AG09319 (cell line): ENCODE data around the gene THEMIS.

Experiments used
- DNase-seq: peaks from one replicate; pipeline ENCODE4 v3.0.0-alpha.2; 2010; ENCODE audit warnings: low read depth; ENCODE audit errors: extremely low read depth
- TF ChIP-seq, protein P1 (sequence below): IDR thresholded peaks from 2 replicates; pipeline ENCODE4 v1.5.1; 2011; ENCODE audit warnings: low read depth, mild to moderate bottlenecking, inconsistent platforms, low read length, moderate library complexity

The THEMIS gene

DNA sequence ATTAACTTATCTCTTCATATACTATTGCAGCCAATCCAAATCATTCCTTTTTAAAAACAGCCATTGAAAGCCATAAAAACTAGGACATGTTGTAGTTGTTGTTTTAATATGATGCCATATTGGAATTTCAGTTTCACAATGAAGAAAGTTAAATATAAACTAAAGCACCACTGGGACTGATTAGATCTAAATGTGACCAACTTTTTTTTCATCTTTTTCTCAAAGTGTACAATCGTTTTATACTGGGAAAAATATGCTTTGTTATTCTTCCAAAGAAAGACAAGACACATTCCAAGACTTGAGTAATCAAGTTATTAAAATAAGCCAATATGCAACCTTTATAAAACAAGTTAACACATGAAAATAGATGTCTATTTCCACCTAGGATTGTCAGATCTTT is 68.5 kb downstream of the THEMIS start:
- no peak for DNase-seq

DNA sequence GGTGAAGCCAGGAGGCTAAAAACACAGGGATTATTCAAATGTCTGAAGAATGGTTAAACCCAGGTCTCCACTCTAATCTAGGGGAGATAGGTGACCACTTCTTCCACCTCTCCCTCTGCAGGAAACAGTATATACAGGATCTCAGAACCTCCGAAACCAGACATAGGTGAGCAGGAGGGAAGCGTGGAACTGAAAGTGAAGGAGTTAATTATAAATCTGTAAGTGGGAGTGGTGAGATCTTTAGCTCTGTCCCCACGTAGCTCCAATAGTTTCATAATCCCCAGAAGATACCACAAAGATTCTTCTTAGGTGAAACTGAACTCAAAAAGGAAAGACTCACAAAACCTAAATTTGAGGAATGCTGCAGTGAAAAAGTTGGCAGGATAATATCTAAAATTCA is 76.8 kb downstream of the THEMIS start:
- DNase-seq = no peak
- TF ChIP-seq, protein P1, sequence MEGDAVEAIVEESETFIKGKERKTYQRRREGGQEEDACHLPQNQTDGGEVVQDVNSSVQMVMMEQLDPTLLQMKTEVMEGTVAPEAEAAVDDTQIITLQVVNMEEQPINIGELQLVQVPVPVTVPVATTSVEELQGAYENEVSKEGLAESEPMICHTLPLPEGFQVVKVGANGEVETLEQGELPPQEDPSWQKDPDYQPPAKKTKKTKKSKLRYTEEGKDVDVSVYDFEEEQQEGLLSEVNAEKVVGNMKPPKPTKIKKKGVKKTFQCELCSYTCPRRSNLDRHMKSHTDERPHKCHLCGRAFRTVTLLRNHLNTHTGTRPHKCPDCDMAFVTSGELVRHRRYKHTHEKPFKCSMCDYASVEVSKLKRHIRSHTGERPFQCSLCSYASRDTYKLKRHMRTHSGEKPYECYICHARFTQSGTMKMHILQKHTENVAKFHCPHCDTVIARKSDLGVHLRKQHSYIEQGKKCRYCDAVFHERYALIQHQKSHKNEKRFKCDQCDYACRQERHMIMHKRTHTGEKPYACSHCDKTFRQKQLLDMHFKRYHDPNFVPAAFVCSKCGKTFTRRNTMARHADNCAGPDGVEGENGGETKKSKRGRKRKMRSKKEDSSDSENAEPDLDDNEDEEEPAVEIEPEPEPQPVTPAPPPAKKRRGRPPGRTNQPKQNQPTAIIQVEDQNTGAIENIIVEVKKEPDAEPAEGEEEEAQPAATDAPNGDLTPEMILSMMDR = no peak

More for the DNA sequence above, 68.5 kb downstream of the THEMIS start:
- TF ChIP-seq, protein P1 = no peak

DNA sequence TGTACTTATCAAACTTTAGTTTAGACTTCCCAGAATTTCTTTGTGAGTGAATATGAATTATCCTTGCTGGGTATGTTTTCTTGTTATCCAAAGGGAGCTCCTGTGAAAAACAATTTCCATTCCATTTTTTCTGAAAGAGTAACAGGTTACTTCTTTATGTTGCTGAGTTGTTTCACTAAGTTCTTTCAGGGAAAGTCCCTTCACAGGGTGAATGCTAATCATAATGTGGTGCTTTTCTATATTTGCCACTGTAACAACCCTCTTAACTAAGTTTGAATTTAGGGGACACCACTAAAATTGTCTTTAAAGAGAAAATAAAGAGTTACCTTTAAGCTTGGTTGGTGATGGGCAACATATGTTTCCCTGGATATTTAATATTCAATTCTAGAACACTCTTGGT is 79.4 kb downstream of the THEMIS start:
- DNase-seq = no peak
- TF ChIP-seq, protein P1 = no peak

DNA sequence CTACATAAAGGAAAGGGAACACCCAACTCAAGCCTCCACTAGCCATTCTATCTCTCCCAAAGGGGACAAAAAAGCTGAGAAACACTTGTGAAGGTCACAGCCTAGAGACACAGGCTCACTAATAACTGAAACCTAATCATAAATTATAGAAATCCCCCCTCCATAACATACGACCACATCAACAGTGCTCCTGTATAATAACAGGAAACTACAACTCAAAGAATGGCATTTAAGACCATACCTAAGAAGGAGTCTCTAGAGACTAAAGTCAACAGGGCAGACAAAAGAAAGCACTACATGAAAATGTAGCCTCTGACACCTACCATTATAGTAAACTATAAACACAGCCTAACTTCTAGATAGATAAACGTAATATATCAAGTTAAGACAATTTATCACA is 82.7 kb downstream of the THEMIS start:
- DNase-seq = no peak
- TF ChIP-seq, protein P1 = no peak

DNA sequence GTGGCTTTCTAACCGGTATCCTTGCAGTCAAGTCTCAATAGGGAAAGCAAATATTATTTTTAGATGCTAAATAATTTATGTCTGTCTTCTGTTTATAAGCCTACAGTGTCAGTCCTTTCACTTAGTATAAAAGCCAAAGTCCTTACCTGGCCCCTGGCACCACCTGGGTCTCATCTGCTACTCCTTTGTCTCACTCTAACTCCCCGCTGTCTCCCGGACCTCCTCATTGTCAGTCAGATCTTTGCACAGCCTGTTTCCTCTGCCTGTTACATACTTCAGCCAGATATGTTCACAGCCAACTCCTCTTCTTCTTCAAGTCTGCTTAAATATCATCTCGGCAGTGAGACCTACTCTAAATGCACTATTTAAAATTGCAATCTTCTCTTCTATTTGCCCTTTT is 84.2 kb downstream of the THEMIS start:
- TF ChIP-seq, protein P1 = no peak
- DNase-seq = no peak

DNA sequence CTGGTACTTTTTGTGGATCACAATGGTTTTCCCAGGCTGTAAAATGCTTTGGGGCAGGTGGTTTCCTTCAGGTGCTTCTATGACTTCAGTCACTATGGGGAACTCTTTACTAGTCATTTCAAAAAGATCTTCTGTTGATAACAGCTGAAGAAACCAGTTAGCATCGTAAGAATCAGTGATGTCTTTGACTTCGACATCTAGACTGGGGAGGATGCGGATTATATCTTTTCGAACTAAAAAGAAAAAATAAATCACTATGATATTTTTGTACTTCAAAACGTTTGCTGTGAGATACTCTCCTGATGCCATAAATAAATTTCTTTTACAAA is 87.2 kb downstream of the THEMIS start:
- no peak for DNase-seq
- TF ChIP-seq, protein P1 = no peak

DNA sequence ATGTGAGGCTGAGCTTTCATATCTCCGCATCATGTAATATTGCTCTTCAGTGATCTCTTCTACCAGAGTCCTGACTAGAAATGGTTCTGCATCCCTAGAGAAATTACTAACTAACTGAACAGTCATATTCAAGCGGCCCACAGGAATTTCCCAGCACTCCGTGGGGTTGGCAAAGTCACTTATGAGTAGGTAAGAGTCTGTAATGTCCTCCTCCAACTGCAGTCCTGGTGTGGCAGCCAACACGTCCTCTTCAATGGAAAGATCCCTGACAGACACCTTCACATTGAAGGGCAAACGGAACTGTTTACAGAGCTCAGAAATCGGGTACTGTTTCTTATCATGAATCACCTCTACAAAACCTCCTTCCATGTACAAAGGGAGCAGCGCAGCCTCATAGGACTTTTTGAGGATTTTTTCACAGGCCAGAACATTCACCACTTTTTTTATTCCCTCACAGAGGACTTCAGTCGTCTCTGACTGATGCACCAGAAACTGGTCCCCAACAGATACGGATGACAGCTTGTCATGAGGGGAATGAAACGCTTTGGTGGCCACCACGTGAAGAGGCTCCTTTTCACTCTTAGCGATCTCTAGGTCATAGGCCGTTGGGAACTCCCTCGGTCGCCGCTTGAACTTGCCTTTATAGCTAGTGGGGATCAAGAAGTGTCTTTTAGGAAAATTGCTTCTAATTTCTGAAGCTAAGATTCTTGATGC is 87.7 kb downstream of the THEMIS start:
- TF ChIP-seq, protein P1 = no peak
- DNase-seq = no peak
